ENCODE measurements around the gene CSRP1.
"Not testable (repeated sequence)": the region's sequence is repeated elsewhere in the genome, so short reads cannot be mapped to it uniquely, and the experiment has no call there.

Gene CSRP1

GRCh38 chr1:201528631-201529252, 21.8 kb upstream of the CSRP1 start:
- TF ChIP-seq CTCF (IDR thresholded peaks at IDR 0.05; ENCODE audit: insufficient read depth, low read length, poor library complexity, severe bottlenecking) (no peak), EZH2phosphoT487 (conservative IDR thresholded peaks at IDR 0.05; ENCODE audit: low read length) (no peak)
- Histone ChIP-seq H4K20me1 (ENCODE audit: low read depth, low read length) (no peaks in the 10 kb centered on the region), H3K4me3 (ENCODE audit: insufficient read depth, low read length, poor library complexity, severe bottlenecking) (no peak overlapping the region), H3K9me2 (replicated peaks; ENCODE audit: insufficient read depth, low read length) (no peaks in the 10 kb centered on the region), H3F3A (ENCODE audit: insufficient read depth) (no peaks in the 10 kb centered on the region), H3K27ac (ENCODE audit: low read depth, low read length) (no peak overlapping the region), H3K9me3 (ENCODE audit: insufficient read depth, low read length) (no peaks in the 10 kb centered on the region), H3K36me3 (ENCODE audit: low read length) (no peaks in the 10 kb centered on the region), H2AFZ (ENCODE audit: low read depth, low read length, severe bottlenecking) (no peak overlapping the region), H3K27me3 (ENCODE audit: low read length) (no peaks in the 10 kb centered on the region), H3K79me2 (ENCODE audit: insufficient read depth, low read length) (no peaks in the 10 kb centered on the region), H3K4me2 (ENCODE audit: low read depth, low read length, poor library complexity, severe bottlenecking) (no peak overlapping the region), H3K9ac (ENCODE audit: low read length) (no peak overlapping the region)

GRCh38 chr1:201527879-201528278, 21.0 kb upstream of the CSRP1 start:
- H4K20me1 ChIP-seq (ENCODE audit: low read depth, low read length), result no peaks in the 10 kb centered on the region
- no peak overlapping the region for H3K9ac ChIP-seq (ENCODE audit: low read length)
- H3K36me3 ChIP-seq (ENCODE audit: low read length), result no peaks in the 10 kb centered on the region
- H3K9me3 ChIP-seq (ENCODE audit: insufficient read depth, low read length), result no peaks in the 10 kb centered on the region
- H2AFZ ChIP-seq (ENCODE audit: low read depth, low read length, severe bottlenecking), result no peak overlapping the region
- TF ChIP-seq CTCF (IDR thresholded peaks at IDR 0.05; ENCODE audit: insufficient read depth, low read length, poor library complexity, severe bottlenecking), result no peak
- no peak for TF ChIP-seq EZH2phosphoT487 (conservative IDR thresholded peaks at IDR 0.05; ENCODE audit: low read length)
- no peaks in the 10 kb centered on the region for H3F3A ChIP-seq (ENCODE audit: insufficient read depth)
- no peak overlapping the region for H3K4me2 ChIP-seq (ENCODE audit: low read depth, low read length, poor library complexity, severe bottlenecking)
- H3K79me2 ChIP-seq (ENCODE audit: insufficient read depth, low read length), result no peaks in the 10 kb centered on the region
- H3K9me2 ChIP-seq (replicated peaks; ENCODE audit: insufficient read depth, low read length), result no peaks in the 10 kb centered on the region
- H3K4me3 ChIP-seq (ENCODE audit: insufficient read depth, low read length, poor library complexity, severe bottlenecking), result no peak overlapping the region
- H3K27ac ChIP-seq (ENCODE audit: low read depth, low read length), result no peak overlapping the region
- H3K27me3 ChIP-seq (ENCODE audit: low read length), result no peaks in the 10 kb centered on the region

GRCh38 chr1:201525193-201525778, 18.4 kb upstream of the CSRP1 start:
- Histone ChIP-seq H3K9ac (ENCODE audit: low read length) (no peak overlapping the region), H3K79me2 (ENCODE audit: insufficient read depth, low read length) (no peaks in the 10 kb centered on the region), H4K20me1 (ENCODE audit: low read depth, low read length) (no peaks in the 10 kb centered on the region), H3K27ac (ENCODE audit: low read depth, low read length) (no peak overlapping the region), H3K4me2 (ENCODE audit: low read depth, low read length, poor library complexity, severe bottlenecking) (no peak overlapping the region), H3F3A (ENCODE audit: insufficient read depth) (no peaks in the 10 kb centered on the region), H2AFZ (ENCODE audit: low read depth, low read length, severe bottlenecking) (no peak overlapping the region), H3K36me3 (ENCODE audit: low read length) (no peaks in the 10 kb centered on the region), H3K27me3 (ENCODE audit: low read length) (no peaks in the 10 kb centered on the region), H3K9me2 (replicated peaks; ENCODE audit: insufficient read depth, low read length) (no peaks in the 10 kb centered on the region), H3K4me3 (ENCODE audit: insufficient read depth, low read length, poor library complexity, severe bottlenecking) (no peak overlapping the region), H3K9me3 (ENCODE audit: insufficient read depth, low read length) (no peaks in the 10 kb centered on the region)
- TF ChIP-seq EZH2phosphoT487 (conservative IDR thresholded peaks at IDR 0.05; ENCODE audit: low read length), result no peak
- TF ChIP-seq CTCF (IDR thresholded peaks at IDR 0.05; ENCODE audit: insufficient read depth, low read length, poor library complexity, severe bottlenecking), result no peak

GRCh38 chr1:201520046-201520575, 13.2 kb upstream of the CSRP1 start:
- not testable (repeated sequence) for H3K9me2 ChIP-seq (replicated peaks; ENCODE audit: insufficient read depth, low read length); H4K20me1 ChIP-seq (ENCODE audit: low read depth, low read length); H2AFZ ChIP-seq (ENCODE audit: low read depth, low read length, severe bottlenecking); H3K4me2 ChIP-seq (ENCODE audit: low read depth, low read length, poor library complexity, severe bottlenecking); H3K36me3 ChIP-seq (ENCODE audit: low read length); H3K9me3 ChIP-seq (ENCODE audit: insufficient read depth, low read length); H3K27me3 ChIP-seq (ENCODE audit: low read length); H3K9ac ChIP-seq (ENCODE audit: low read length); H3F3A ChIP-seq (ENCODE audit: insufficient read depth); H3K4me3 ChIP-seq (ENCODE audit: insufficient read depth, low read length, poor library complexity, severe bottlenecking); H3K79me2 ChIP-seq (ENCODE audit: insufficient read depth, low read length); H3K27ac ChIP-seq (ENCODE audit: low read depth, low read length)
